Liver (tissue), 3 donors: ENCODE data around the gene ELL2.

ENCODE experiments used
- RAD21 ChIP-seq, 2 donors: IDR thresholded peaks; 2 replicates each; pipeline ENCODE4 v1.6.1; 2016; ENCODE audit warnings: antibody characterized with exemption in 2 of 2, mild to moderate bottlenecking in 2 of 2
- TAF1 ChIP-seq: conservative IDR thresholded peaks from 2 replicates; pipeline ENCODE4 v1.6.1; 2016; ENCODE audit warnings: antibody characterized with exemption, mild to moderate bottlenecking
- TF ChIP-seq, protein P1 (sequence below): fragments of 150-350 bp; IDR thresholded peaks from 2 replicates; pipeline ENCODE4 v1.5.1; 2017; ENCODE audit warnings: improper control_type of control experiment, low read depth, low read length; ENCODE audit not compliant: missing input control
- TF ChIP-seq, protein P2 (sequence below): IDR thresholded peaks from 2 replicates; pipeline ENCODE4 v1.6.1; 2016; ENCODE audit warnings: antibody characterized with exemption
- TF ChIP-seq, protein P3 (sequence below): IDR thresholded peaks from 2 replicates; pipeline ENCODE4 v1.6.1; 2016; ENCODE audit warnings: antibody characterized with exemption, mild to moderate bottlenecking
- TF ChIP-seq, protein P4 (sequence below): IDR thresholded peaks from 2 replicates; pipeline ENCODE4 v1.6.1; 2016; ENCODE audit warnings: antibody characterized with exemption
- donor health status: healthy.
- donor health status: healthy.

DNA sequence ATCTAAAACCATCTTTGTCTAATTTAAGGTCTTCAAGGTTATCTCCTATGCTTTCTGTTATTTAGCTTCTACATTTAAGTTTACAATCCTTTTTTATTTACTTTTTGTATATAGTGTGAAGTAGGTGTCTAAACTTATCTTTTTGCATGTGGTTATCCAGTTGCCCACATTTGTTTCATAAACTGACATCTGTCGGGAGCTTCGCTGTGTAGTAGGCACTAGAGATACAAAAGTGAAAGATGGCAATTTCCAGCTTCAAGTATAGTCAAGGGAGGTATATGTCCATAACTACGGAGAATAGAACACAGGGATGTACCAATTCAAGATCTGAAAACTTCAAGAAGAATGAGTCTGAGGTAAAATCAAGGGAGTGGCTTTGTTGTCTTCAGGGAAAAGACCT, 38.7 kb upstream of the ELL2 start:
- TF ChIP-seq, protein P1, sequence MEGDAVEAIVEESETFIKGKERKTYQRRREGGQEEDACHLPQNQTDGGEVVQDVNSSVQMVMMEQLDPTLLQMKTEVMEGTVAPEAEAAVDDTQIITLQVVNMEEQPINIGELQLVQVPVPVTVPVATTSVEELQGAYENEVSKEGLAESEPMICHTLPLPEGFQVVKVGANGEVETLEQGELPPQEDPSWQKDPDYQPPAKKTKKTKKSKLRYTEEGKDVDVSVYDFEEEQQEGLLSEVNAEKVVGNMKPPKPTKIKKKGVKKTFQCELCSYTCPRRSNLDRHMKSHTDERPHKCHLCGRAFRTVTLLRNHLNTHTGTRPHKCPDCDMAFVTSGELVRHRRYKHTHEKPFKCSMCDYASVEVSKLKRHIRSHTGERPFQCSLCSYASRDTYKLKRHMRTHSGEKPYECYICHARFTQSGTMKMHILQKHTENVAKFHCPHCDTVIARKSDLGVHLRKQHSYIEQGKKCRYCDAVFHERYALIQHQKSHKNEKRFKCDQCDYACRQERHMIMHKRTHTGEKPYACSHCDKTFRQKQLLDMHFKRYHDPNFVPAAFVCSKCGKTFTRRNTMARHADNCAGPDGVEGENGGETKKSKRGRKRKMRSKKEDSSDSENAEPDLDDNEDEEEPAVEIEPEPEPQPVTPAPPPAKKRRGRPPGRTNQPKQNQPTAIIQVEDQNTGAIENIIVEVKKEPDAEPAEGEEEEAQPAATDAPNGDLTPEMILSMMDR = no peak
- TF ChIP-seq, protein P2, sequence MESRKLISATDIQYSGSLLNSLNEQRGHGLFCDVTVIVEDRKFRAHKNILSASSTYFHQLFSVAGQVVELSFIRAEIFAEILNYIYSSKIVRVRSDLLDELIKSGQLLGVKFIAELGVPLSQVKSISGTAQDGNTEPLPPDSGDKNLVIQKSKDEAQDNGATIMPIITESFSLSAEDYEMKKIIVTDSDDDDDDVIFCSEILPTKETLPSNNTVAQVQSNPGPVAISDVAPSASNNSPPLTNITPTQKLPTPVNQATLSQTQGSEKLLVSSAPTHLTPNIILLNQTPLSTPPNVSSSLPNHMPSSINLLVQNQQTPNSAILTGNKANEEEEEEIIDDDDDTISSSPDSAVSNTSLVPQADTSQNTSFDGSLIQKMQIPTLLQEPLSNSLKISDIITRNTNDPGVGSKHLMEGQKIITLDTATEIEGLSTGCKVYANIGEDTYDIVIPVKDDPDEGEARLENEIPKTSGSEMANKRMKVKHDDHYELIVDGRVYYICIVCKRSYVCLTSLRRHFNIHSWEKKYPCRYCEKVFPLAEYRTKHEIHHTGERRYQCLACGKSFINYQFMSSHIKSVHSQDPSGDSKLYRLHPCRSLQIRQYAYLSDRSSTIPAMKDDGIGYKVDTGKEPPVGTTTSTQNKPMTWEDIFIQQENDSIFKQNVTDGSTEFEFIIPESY = no peak
- TF ChIP-seq TAF1 = no peak
- TF ChIP-seq RAD21 (IDR thresholded peaks at IDR 0.05) = no peak
- TF ChIP-seq, protein P3, sequence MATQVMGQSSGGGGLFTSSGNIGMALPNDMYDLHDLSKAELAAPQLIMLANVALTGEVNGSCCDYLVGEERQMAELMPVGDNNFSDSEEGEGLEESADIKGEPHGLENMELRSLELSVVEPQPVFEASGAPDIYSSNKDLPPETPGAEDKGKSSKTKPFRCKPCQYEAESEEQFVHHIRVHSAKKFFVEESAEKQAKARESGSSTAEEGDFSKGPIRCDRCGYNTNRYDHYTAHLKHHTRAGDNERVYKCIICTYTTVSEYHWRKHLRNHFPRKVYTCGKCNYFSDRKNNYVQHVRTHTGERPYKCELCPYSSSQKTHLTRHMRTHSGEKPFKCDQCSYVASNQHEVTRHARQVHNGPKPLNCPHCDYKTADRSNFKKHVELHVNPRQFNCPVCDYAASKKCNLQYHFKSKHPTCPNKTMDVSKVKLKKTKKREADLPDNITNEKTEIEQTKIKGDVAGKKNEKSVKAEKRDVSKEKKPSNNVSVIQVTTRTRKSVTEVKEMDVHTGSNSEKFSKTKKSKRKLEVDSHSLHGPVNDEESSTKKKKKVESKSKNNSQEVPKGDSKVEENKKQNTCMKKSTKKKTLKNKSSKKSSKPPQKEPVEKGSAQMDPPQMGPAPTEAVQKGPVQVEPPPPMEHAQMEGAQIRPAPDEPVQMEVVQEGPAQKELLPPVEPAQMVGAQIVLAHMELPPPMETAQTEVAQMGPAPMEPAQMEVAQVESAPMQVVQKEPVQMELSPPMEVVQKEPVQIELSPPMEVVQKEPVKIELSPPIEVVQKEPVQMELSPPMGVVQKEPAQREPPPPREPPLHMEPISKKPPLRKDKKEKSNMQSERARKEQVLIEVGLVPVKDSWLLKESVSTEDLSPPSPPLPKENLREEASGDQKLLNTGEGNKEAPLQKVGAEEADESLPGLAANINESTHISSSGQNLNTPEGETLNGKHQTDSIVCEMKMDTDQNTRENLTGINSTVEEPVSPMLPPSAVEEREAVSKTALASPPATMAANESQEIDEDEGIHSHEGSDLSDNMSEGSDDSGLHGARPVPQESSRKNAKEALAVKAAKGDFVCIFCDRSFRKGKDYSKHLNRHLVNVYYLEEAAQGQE = no peak
- TF ChIP-seq, protein P4, sequence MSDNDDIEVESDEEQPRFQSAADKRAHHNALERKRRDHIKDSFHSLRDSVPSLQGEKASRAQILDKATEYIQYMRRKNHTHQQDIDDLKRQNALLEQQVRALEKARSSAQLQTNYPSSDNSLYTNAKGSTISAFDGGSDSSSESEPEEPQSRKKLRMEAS = no peak
